Measurements from ENCODE around the gene CDC45.

GRCh38 chr22:19507534-19507861 lies 27.8 kb downstream of the CDC45 start:
- TF ChIP-seq CTCF (conservative IDR thresholded peaks at IDR 0.05 in 1 of 2, IDR thresholded peaks at IDR 0.05 in 1 of 2; ENCODE audit: extremely low read depth in 1 of 2, insufficient read depth in 1 of 2, low read depth in 1 of 2, low read length in 2 of 2) = no peak
- no peak for TF ChIP-seq EZH2 (IDR thresholded peaks at IDR 0.05; ENCODE audit: borderline replicate concordance, low read length)
